SK-N-SH treated with all-trans-retinoic acid at 6 μM for 48 hours (cell line): ENCODE measurements around the gene CTTNBP2NL.

ENCODE experiments used
- ATAC-seq: fragments of 200-7000 bp; cut with Tn5 transposase; 3 replicates; pipeline ENCODE4 v1.9.1; 2020; ENCODE audit warnings: mild to moderate bottlenecking, moderate library complexity
- ARNTL ChIP-seq: fragments of 450-650 bp; formaldehyde crosslinking; IDR thresholded peaks from 2 replicates; pipeline ENCODE4 v1.5.0; 2020; ENCODE audit warnings: low read depth, mild to moderate bottlenecking, moderate library complexity, borderline replicate concordance
- BACH2 ChIP-seq: fragments of 250-450 bp; sonication (Bioruptor Pico); IDR thresholded peaks from 2 replicates; pipeline ENCODE4 v1.9.0; 2021; ENCODE audit warnings: mild to moderate bottlenecking, borderline replicate concordance
- CREB5 ChIP-seq: fragments of 250-450 bp; sonication (Bioruptor Pico); IDR thresholded peaks from 2 replicates; pipeline ENCODE4 v1.5.1; 2020; ENCODE audit warnings: low read depth, mild to moderate bottlenecking, moderate library complexity
- ESRRG ChIP-seq: fragments of 250-450 bp; sonication (Bioruptor Pico); IDR thresholded peaks from 2 replicates; pipeline ENCODE4 v1.6.1; 2021; ENCODE audit warnings: mild to moderate bottlenecking
- GLIS3 ChIP-seq: fragments of 250-450 bp; sonication (Bioruptor Pico); IDR thresholded peaks from 2 replicates; pipeline ENCODE4 v1.5.0; 2020; ENCODE audit warnings: mild to moderate bottlenecking, moderate library complexity
- ISL1 ChIP-seq: fragments of 250-450 bp; sonication (Bioruptor Pico); IDR thresholded peaks from 2 replicates; pipeline ENCODE4 v2.1.2; 2022; ENCODE audit warnings: mild to moderate bottlenecking, moderate library complexity
- OSR1 ChIP-seq: fragments of 250-450 bp; sonication (Bioruptor Pico); IDR thresholded peaks from 2 replicates; pipeline ENCODE4 v1.8.0; 2022; ENCODE audit warnings: moderate library complexity, mild to moderate bottlenecking, inconsistent platforms
- PATZ1 ChIP-seq: fragments of 250-450 bp; sonication (Bioruptor Pico); IDR thresholded peaks from 2 replicates; pipeline ENCODE4 v1.8.0; 2020; ENCODE audit warnings: mild to moderate bottlenecking, moderate library complexity, borderline replicate concordance
- POU6F1 ChIP-seq: fragments of 250-450 bp; sonication (Bioruptor Pico); IDR thresholded peaks from 2 replicates; pipeline ENCODE4 v1.8.0; 2021; ENCODE audit warnings: low read depth, mild to moderate bottlenecking, moderate library complexity, borderline replicate concordance
- PPARA ChIP-seq: fragments of 250-450 bp; sonication (Bioruptor Pico); IDR thresholded peaks from 2 replicates; pipeline ENCODE4 v1.5.0; 2020; ENCODE audit warnings: mild to moderate bottlenecking, borderline replicate concordance
- RARB ChIP-seq: fragments of 250-450 bp; sonication (Bioruptor Pico); IDR thresholded peaks from 2 replicates; pipeline ENCODE4 v1.8.0; 2021; ENCODE audit warnings: mild to moderate bottlenecking, moderate library complexity
- SNAI2 ChIP-seq: fragments of 250-450 bp; sonication (Bioruptor Pico); IDR thresholded peaks from 2 replicates; pipeline ENCODE4 v1.5.0; 2020; ENCODE audit warnings: mild to moderate bottlenecking, moderate library complexity
- TCF4 ChIP-seq: fragments of 250-450 bp; sonication (Bioruptor Pico); IDR thresholded peaks from 2 replicates; pipeline ENCODE4 v1.8.0; 2021; ENCODE audit warnings: mild to moderate bottlenecking, moderate library complexity, borderline replicate concordance
- TOX ChIP-seq: fragments of 250-450 bp; sonication (Bioruptor Pico); IDR thresholded peaks from 2 replicates; pipeline ENCODE4 v1.8.0; 2021; ENCODE audit warnings: mild to moderate bottlenecking, moderate library complexity, borderline replicate concordance
- TSHZ2 ChIP-seq: fragments of 250-450 bp; sonication (Bioruptor Pico); IDR thresholded peaks from 2 replicates; pipeline ENCODE4 v1.5.0; 2020; ENCODE audit warnings: mild to moderate bottlenecking, moderate library complexity
- ZC3H10 ChIP-seq: fragments of 250-450 bp; sonication (Bioruptor Pico); IDR thresholded peaks from 2 replicates; pipeline ENCODE4 v1.5.1; 2021; ENCODE audit warnings: mild to moderate bottlenecking, moderate library complexity
- ZFP30 ChIP-seq: fragments of 450-650 bp; formaldehyde crosslinking; IDR thresholded peaks from 2 replicates; pipeline ENCODE4 v1.5.0; 2022; ENCODE audit warnings: mild to moderate bottlenecking, moderate library complexity
- ZNF565 ChIP-seq: fragments of 450-650 bp; formaldehyde crosslinking; conservative IDR thresholded peaks from 2 replicates; pipeline ENCODE4 v1.5.0; 2020; ENCODE audit warnings: low read depth, mild to moderate bottlenecking, moderate library complexity
- ZNF70 ChIP-seq: fragments of 450-650 bp; formaldehyde crosslinking; IDR thresholded peaks from 2 replicates; pipeline ENCODE4 v1.5.0; 2020; ENCODE audit warnings: mild to moderate bottlenecking, moderate library complexity
- ZNF8 ChIP-seq: fragments of 450-650 bp; formaldehyde crosslinking; IDR thresholded peaks from 2 replicates; pipeline ENCODE4 v1.5.0; 2020; ENCODE audit warnings: mild to moderate bottlenecking, moderate library complexity

The CTTNBP2NL gene

GRCh38 chr1:112393631-112393974 is 2.4 kb upstream of the CTTNBP2NL start (continued):
- TF ChIP-seq CREB5 (no peak), ESRRG (CRISPR knock-in tag) (no peak), ZNF565 (CRISPR knock-in tag) (no peak), PPARA (no peak)

GRCh38 chr1:112394743-112395062 is 1.3 kb upstream of the CTTNBP2NL start:
- TF ChIP-seq TSHZ2 (CRISPR knock-in tag) (no peak), ZNF565 (CRISPR knock-in tag) (no peak), RARB (CRISPR knock-in tag) (no peak)
- no peak for ATAC-seq

GRCh38 chr1:112395256-112395820 is 676 bp upstream of the CTTNBP2NL start:
- TF ChIP-seq TOX (no peak), ZFP30 (CRISPR knock-in tag) (no peak), TCF4 (no peak), PATZ1 (CRISPR knock-in tag) (no peak), OSR1 (CRISPR knock-in tag) (no peak), ZNF8 (CRISPR knock-in tag) (no peak), RARB (CRISPR knock-in tag) (no peak), ZNF70 (CRISPR knock-in tag) (no peak), SNAI2 (CRISPR knock-in tag) (no peak), PPARA (no peak), TSHZ2 (CRISPR knock-in tag) (no peak), ISL1 (no peak), ZC3H10 (CRISPR knock-in tag) (no peak), POU6F1 (no peak), ARNTL (CRISPR knock-in tag) (no peak), ESRRG (CRISPR knock-in tag) (no peak), GLIS3 (CRISPR knock-in tag) (no peak), BACH2 (CRISPR knock-in tag) (no peak), ZNF565 (CRISPR knock-in tag) (no peak), CREB5 (no peak)
- no peak for ATAC-seq
